ENCODE measurements around the gene SETD7.

DNA sequence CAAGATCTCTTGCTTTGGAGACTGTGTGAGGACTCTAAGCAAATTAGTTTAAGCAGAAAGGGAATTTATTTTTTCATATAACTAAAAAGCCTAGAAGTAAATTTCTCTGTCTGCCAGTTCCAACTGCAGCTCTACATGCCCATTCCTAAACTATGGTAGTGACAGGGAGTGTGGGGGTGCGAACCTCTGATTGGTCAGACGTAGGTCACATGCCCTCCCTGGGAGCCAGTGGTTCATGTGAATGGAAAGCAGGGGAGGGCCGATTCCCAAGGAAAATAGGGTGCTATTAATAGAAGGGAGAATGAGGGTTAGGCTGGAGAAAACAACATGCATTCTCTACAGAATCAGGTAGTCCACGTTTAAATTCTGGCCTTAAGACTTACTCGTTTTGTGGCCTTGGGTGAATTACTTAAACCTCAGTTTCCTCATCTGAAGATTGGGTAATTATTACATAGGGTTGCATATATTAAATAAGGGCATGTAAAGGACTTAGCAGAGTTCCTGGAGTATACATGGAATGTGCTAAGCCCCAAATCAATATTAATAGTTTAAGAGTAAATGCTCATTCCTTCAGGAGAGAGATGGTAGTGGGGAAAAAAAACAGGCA lies 94.9 kb downstream of the SETD7 start:
- TF ChIP-seq, protein P1, sequence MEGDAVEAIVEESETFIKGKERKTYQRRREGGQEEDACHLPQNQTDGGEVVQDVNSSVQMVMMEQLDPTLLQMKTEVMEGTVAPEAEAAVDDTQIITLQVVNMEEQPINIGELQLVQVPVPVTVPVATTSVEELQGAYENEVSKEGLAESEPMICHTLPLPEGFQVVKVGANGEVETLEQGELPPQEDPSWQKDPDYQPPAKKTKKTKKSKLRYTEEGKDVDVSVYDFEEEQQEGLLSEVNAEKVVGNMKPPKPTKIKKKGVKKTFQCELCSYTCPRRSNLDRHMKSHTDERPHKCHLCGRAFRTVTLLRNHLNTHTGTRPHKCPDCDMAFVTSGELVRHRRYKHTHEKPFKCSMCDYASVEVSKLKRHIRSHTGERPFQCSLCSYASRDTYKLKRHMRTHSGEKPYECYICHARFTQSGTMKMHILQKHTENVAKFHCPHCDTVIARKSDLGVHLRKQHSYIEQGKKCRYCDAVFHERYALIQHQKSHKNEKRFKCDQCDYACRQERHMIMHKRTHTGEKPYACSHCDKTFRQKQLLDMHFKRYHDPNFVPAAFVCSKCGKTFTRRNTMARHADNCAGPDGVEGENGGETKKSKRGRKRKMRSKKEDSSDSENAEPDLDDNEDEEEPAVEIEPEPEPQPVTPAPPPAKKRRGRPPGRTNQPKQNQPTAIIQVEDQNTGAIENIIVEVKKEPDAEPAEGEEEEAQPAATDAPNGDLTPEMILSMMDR (IDR thresholded peaks at IDR 0.05; ENCODE audit: low read length), result no peak
- TF ChIP-seq EZH2 (IDR thresholded peaks at IDR 0.05; ENCODE audit: borderline replicate concordance, low read length), result no peak

Measured in OCI-LY1 (cell line).